HL-60 (cell line): Measurements from ENCODE around the gene COX7A2L.

Experiments used
- CTCF ChIP-seq: IDR thresholded peaks from one replicate; pipeline ENCODE4 v1.5.1; 2011; ENCODE audit warnings: low read length, control low read depth, inconsistent platforms; ENCODE audit not compliant: insufficient read depth
- POLR2AphosphoS5 ChIP-seq: IDR thresholded peaks from 2 replicates; pipeline ENCODE4 v1.6.1; 2012; ENCODE audit warnings: low read depth
- REST ChIP-seq: IDR thresholded peaks from 2 replicates; pipeline ENCODE4 v1.6.1; 2012; ENCODE audit warnings: low read depth; ENCODE audit not compliant: insufficient replicate concordance

DNA sequence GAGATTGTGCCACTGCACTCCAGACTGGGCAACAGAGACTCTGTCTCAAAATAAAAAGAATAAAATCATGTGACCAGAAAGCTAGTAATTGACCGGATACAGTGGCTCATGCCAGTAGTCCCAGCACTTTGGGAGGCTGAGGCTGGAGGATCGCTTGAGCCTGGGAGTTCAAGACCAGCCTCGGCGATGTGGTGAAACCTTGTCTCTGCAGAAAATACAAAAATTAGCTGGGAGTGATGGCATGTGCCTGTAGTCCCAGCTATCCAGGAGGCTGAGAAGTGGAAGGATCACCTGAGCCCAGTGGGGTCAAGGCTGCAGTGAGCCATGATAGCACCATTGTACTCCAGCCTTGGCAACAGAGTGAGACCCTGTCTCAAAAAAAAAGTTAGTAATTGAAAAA is 36.8 kb downstream of the COX7A2L start:
- TF ChIP-seq POLR2AphosphoS5 (no peak), CTCF (no peak), REST (no peak)
